Spleen (tissue), 11 donors: Measurements from ENCODE around the gene UCP1. TPM values are rescaled to one million over a fixed set of nuclear protein-coding genes. Genes with fewer than 3 reads are reported as not detected.

ENCODE experiments used
- DNase-seq: peaks from one replicate; pipeline ENCODE4 v3.0.0-alpha.2; 2020
- H3K27ac ChIP-seq, 8 donors: fragments of 200-600 bp; sonication (generic) in 7 of 8; 1 replicate in 4 of 8; 2 replicates in 4 of 8; pipeline versions ENCODE4 v1.5.0 to v1.8.0; 2016 to 2021; ENCODE audit warnings: inconsistent platforms in 4 of 8, mild to moderate bottlenecking in 4 of 8, moderate library complexity in 1 of 8
- H3K27me3 ChIP-seq, 7 donors: fragments of 200-600 bp; sonication (generic) in 6 of 7; replicated peaks in 1 of 7; 1 replicate in 4 of 7; 2 replicates in 3 of 7; pipeline versions ENCODE4 v1.5.0 to v1.8.0; 2016 to 2021; ENCODE audit warnings: inconsistent platforms in 3 of 7, mild to moderate bottlenecking in 1 of 7
- H3K36me3 ChIP-seq, 6 donors: fragments of 200-600 bp; sonication (generic) in 5 of 6; 1 replicate in 4 of 6; 2 replicates in 2 of 6; pipeline versions ENCODE4 v1.5.0 to v1.8.0; 2016 to 2021; ENCODE audit warnings: inconsistent platforms in 2 of 6
- H3K4me1 ChIP-seq, 6 donors: fragments of 200-600 bp; sonication (generic) in 5 of 6; 1 replicate in 3 of 6; 2 replicates in 3 of 6; pipeline versions ENCODE4 v1.5.0 to v1.8.0; 2016 to 2021; ENCODE audit warnings: inconsistent platforms in 3 of 6
- H3K4me3 ChIP-seq, 8 donors: fragments of 200-600 bp; sonication (generic) in 7 of 8; 1 replicate in 4 of 8; 2 replicates in 4 of 8; pipeline versions ENCODE4 v1.5.0 to v1.8.0; 2016 to 2021; ENCODE audit warnings: inconsistent platforms in 4 of 8, mild to moderate bottlenecking in 4 of 8, moderate library complexity in 2 of 8
- H3K9me3 ChIP-seq, 8 donors: fragments of 200-600 bp; sonication (generic) in 7 of 8; 1 replicate in 4 of 8; 2 replicates in 4 of 8; pipeline versions ENCODE4 v1.5.0 to v1.8.0; 2016 to 2021; ENCODE audit warnings: inconsistent platforms in 4 of 8
- POLR2A ChIP-seq, 3 donors: fragments of 450-650 bp; IDR thresholded peaks; one replicate each; pipeline ENCODE4 v1.5.1; 2017; ENCODE audit warnings: antibody characterized with exemption in 3 of 3, mild to moderate bottlenecking in 1 of 3
- POLR2AphosphoS5 ChIP-seq, 3 donors: sonication (generic); formaldehyde crosslinking; IDR thresholded peaks; one replicate each; pipeline ENCODE4 v1.5.1; 2017; ENCODE audit warnings: antibody characterized with exemption in 3 of 3
- WGBS, 5 donors: extraction: QIAGEN DNeasy Blood & Tissue Kit in 3 of 5; methylation state at CpG; one replicate each; pipeline versions ENCODE4 v1.1.5 to v1.1.7; 2013 to 2018; 5-methylcytosine and 5-hydroxymethylcytosine counted together
- intact Hi-C: fragments of 100-400 bp; cut with DNase I; formaldehyde crosslinking; loops from one replicate; pipeline ENCODE4 v1.15.0; 2023; ENCODE audit warnings: low total_unique reads
- polyA plus RNA-seq, 3 donors: library from polyadenylated mRNA; stranded (reverse); fragments of 200-250 nt; gene quantifications; one replicate each; pipeline ENCODE4 v1.2.1, GENCODE V29; 2013
- total RNA-seq, 7 donors: library from RNA; depleted of rRNA in 3 of 7; stranded (reverse); fragments of >200 nt in 3 of 7; fragmentation: NEBNext Ultra II Directional in 4 of 7; extraction: Animal tissue kit (Norgen Biotek cat#: 25700) in 4 of 7; gene quantifications; one replicate each; pipeline versions ENCODE4 v1.1.0 to v1.2.1, GENCODE V29; 2016 to 2021
- TF ChIP-seq, protein P1 (sequence below), 11 experiments: fragments of 200-600 bp in 7 of 11; fragments of 450-650 bp in 4 of 11; sonication (generic) in 4 of 11; IDR thresholded peaks in 8 of 11; conservative IDR thresholded peaks in 3 of 11; 1 replicate in 7 of 11; 2 replicates in 4 of 11; pipeline versions ENCODE4 v1.4.0 to v1.8.0; 2016 to 2021; ENCODE audit warnings: antibody characterized with exemption in 11 of 11, inconsistent platforms in 4 of 11, mild to moderate bottlenecking in 1 of 11
- donor health status: healthy with polysubstance abuse.
- donor health status: DM: no; HTN: no; CAD: no; lungs with moderate emphysema.
- donor health status: DM: no; HTN: no; CAD: no.
- donor health status: Bipolar disorder and iron deficiency.
- donor health status: healthy.
- donor health status: DM: no; HTN: no; CAD: no.
- donor health status: DM: yes; HTN: yes; CAD: no.

The UCP1 gene
- total and polyA plus RNA-seq, 10 donors: not detected

DNA sequence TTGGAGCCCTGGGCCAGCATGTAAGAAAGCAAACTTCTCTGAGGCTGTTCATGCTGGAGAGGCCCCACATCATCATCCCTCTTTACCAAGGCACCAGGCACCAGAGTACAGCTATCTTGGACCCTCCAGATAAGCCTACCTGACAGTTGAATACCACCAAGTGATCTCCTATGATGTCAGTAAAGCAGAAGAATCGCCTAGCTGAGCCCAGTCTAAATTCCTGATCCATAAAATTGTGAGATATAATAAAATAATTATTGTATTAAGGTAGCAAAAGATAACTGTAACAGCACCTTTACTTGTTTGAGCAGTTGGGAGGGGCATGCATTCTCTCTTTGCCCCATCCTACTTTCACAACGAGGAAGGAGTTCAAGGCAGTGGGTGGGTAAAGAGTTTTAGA is 2.9 kb upstream of the UCP1 start:
- DNase-seq: no peak
- no peak overlapping the region for H3K27ac ChIP-seq
- H3K4me1 ChIP-seq: peaks cover 10 to 28% (median 22%) of the 10 kb centered on the region in 6 donors
- no peaks in the 10 kb centered on the region for H3K36me3 ChIP-seq
- peaks cover 5 to 76% (median 49%) of the 10 kb centered on the region in 7 donors for H3K27me3 ChIP-seq
- no peak overlapping the region for H3K4me3 ChIP-seq
- 74 to 91% (median 80%) methylated on average over 2 of the region's 2 CpGs for WGBS, 5 donors
- intact Hi-C loops: no loop called here
- TF ChIP-seq POLR2A (IDR thresholded peaks at IDR 0.05) (no peak), POLR2AphosphoS5 (IDR thresholded peaks at IDR 0.05) (no peak)
- TF ChIP-seq, protein P1, sequence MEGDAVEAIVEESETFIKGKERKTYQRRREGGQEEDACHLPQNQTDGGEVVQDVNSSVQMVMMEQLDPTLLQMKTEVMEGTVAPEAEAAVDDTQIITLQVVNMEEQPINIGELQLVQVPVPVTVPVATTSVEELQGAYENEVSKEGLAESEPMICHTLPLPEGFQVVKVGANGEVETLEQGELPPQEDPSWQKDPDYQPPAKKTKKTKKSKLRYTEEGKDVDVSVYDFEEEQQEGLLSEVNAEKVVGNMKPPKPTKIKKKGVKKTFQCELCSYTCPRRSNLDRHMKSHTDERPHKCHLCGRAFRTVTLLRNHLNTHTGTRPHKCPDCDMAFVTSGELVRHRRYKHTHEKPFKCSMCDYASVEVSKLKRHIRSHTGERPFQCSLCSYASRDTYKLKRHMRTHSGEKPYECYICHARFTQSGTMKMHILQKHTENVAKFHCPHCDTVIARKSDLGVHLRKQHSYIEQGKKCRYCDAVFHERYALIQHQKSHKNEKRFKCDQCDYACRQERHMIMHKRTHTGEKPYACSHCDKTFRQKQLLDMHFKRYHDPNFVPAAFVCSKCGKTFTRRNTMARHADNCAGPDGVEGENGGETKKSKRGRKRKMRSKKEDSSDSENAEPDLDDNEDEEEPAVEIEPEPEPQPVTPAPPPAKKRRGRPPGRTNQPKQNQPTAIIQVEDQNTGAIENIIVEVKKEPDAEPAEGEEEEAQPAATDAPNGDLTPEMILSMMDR (IDR thresholded peaks at IDR 0.05 in 8 of 11, conservative IDR thresholded peaks at IDR 0.05 in 3 of 11): no peak
- H3K9me3 ChIP-seq: peaks cover 0 to 18% (median 12%) of the 10 kb centered on the region in 8 donors

DNA sequence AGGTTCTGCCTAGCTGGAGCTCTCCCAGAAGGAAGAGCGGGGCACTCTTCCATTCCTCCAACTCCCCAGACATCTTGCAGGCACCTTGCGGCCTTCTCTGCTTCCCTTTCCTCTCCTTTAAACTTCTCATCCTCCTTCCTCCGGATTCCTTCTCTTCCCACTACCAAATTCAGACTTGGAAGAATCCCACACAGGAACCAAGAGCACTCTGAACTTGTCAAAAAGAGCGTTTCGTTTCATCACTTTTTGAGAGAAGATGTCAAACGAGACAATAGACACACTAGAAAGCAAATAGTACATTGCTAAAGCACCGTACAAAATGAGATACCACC is 512 bp upstream of the UCP1 start:
- Histone ChIP-seq H3K27ac (no peak overlapping the region), H3K4me1 (peaks cover 10 to 28% (median 22%) of the 10 kb centered on the region in 6 donors), H3K9me3 (peaks cover 0 to 18% (median 12%) of the 10 kb centered on the region in 8 donors), H3K4me3 (peak overlapping the region; percentile 22 to 65 (median 38)), H3K27me3 (peaks cover 5 to 84% (median 45%) of the 10 kb centered on the region in 7 donors), H3K36me3 (no peaks in the 10 kb centered on the region)
- DNase-seq: no peak
- intact Hi-C loops: no loop called here
- TF ChIP-seq, protein P1 (IDR thresholded peaks at IDR 0.05 in 8 of 11, conservative IDR thresholded peaks at IDR 0.05 in 3 of 11): no peak
- TF ChIP-seq POLR2A (IDR thresholded peaks at IDR 0.05) (no peak), POLR2AphosphoS5 (IDR thresholded peaks at IDR 0.05) (no peak)
- WGBS, 5 donors: 45 to 55% (median 52%) methylated on average over 7 of the region's 7 CpGs

DNA sequence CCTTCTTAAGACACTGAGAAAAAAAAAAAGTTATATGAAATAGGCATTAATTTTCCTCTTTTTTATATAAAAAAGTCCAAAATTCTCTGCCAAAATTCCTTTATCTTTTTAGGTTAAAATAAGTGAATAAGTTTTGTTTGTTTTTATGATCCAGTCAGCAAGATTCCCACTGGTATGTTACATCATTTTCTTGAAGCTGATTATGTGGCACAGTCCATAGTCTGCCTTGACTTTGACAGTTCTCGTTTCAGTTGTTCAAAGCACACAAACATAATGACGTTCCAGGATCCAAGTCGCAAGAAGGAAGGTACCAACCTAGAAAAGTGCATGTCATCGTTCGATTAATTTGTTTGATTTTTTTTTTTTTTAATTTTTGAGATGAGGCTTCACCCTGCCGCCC is 9.1 kb downstream of the UCP1 start:
- Histone ChIP-seq H3K4me3 (no peak overlapping the region), H3K36me3 (no peaks in the 10 kb centered on the region), H3K27me3 (peaks cover 0 to 46% (median 10%) of the 10 kb centered on the region in 7 donors), H3K4me1 (peaks cover 0 to 15% (median 2%) of the 10 kb centered on the region in 6 donors), H3K27ac (no peak overlapping the region), H3K9me3 (no peaks in the 10 kb centered on the region)
- no peak for DNase-seq
- TF ChIP-seq POLR2AphosphoS5 (IDR thresholded peaks at IDR 0.05) (no peak), POLR2A (IDR thresholded peaks at IDR 0.05) (no peak)
- TF ChIP-seq, protein P1 (IDR thresholded peaks at IDR 0.05 in 8 of 11, conservative IDR thresholded peaks at IDR 0.05 in 3 of 11): no peak
- 88 to 93% (median 92%) methylated on average over 6 of the region's 6 CpGs for WGBS, 5 donors
- intact Hi-C loops: no loop called here

DNA sequence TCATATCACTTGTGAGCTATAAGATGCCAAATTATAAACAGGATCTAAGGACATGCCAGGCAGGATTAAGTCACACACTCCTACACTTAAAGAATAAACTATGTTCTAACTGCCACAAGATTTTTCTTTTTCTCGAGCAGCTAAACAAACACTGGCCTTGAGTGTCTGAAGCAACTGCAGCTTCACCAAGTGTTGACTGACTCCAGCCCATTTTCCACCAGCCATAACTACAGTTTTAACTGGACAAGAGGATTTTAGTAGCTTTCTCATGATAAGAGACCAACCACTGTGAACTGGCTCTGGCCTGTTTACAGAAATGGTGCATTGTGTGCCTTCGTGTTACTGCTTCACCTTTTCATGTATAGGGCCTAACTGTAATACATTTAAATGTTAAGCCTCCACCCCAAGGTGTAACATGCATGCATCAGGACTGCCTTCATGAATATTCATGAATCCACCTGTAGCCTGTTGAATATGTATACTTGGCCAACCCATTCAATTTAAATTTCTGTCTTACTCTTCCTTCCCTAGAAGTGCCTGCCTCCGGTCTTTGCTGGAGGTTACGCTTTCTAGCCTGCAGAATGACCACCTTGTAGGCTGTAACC is 10.8 kb downstream of the UCP1 start:
- DNase-seq: no peak
- Histone ChIP-seq H3K4me3 (no peak overlapping the region), H3K27me3 (peaks cover 0 to 30% (median 0%) of the 10 kb centered on the region in 7 donors), H3K4me1 (peaks cover 0 to 15% (median 2%) of the 10 kb centered on the region in 6 donors), H3K9me3 (no peaks in the 10 kb centered on the region), H3K36me3 (peaks cover 0 to 4% (median 0%) of the 10 kb centered on the region in 6 donors), H3K27ac (no peak overlapping the region)
- intact Hi-C loops: no loop called here
- TF ChIP-seq, protein P1 (IDR thresholded peaks at IDR 0.05 in 8 of 11, conservative IDR thresholded peaks at IDR 0.05 in 3 of 11): no peak
- 86 to 96% (median 95%) methylated on average over 4 of the region's 4 CpGs for WGBS, 5 donors
